ENCODE measurements around the gene CTH. TPM values are rescaled to one million over a fixed set of nuclear protein-coding genes. Genes with fewer than 3 reads are reported as not detected.

CTH gene
- total and polyA plus RNA-seq, 2 of the 4 experiments (the other 2 are of a cell fraction): 2.7 to 3.0 TPM

DNA sequence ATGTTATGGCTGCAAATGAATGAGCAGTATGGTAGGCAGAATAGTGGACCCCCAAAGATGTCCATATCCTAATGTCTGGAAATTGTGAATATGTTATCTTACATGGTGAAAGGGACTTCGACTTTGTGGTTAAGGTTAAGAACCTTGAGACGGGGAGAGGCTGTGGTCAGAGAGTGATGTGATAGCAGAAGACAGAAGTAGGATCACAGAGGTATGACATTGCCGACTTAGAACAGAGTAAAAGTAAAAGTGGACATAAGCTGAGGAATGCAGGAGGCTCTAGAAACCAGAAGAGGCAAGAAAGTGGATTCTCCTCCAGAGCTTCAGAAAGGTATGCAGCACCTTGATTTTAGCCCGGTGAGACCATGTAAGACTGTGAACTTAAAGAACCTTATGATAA is 74.6 kb downstream of the CTH start:
- CTCF ChIA-PET: interaction anchor here (0.5 kb wide), 1 partner anchor 542 kb away, joined by 3 read pairs; no protein-coding TSS in a partner anchor
- Histone ChIP-seq H4K5ac (ENCODE audit: low read depth, low read length) (no peak overlapping the region), H2AFZ (replicated peaks; ENCODE audit: low read length, poor library complexity) (no peak overlapping the region), H3K36me3 (ENCODE audit: control insufficient read depth, insufficient read depth, low read length) (no peaks in the 10 kb centered on the region), H2AK9ac (replicated peaks; ENCODE audit: low read depth, low read length, poor library complexity) (no peak overlapping the region), H3K9me1 (ENCODE audit: insufficient read depth, low read length) (no peaks in the 10 kb centered on the region; the same call in 1 of the 2 replicates), H2AK5ac (ENCODE audit: low read depth, low read length) (no peak overlapping the region), H3K18ac (ENCODE audit: low read depth, low read length) (no peak overlapping the region), H3K9ac (ENCODE audit: low read depth, low read length) (no peak overlapping the region), H3K27me3 (ENCODE audit: control insufficient read depth, insufficient read depth, low read length) (no peaks in the 10 kb centered on the region), H3K79me1 (ENCODE audit: low read depth in 1 of 2, low read length in 2 of 2) (no peaks in the 10 kb centered on the region), H3K4ac (ENCODE audit: low read depth, low read length) (no peak overlapping the region), H2BK5ac (ENCODE audit: low read depth, low read length, poor library complexity, severe bottlenecking) (no peak overlapping the region), H4K91ac (ENCODE audit: insufficient read depth, low read depth, low read length) (no peak overlapping the region), H3K56ac (ENCODE audit: extremely low read depth, insufficient read depth, low read length) (no peak overlapping the region), H3K27ac (ENCODE audit: insufficient read depth, low read length) (no peak overlapping the region), H3K4me3 (ENCODE audit: insufficient read depth, low read depth, low read length) (no peak overlapping the region), H4K8ac (ENCODE audit: low read depth in 2 of 2, low read length in 2 of 2) (no peak overlapping the region), H2BK20ac (ENCODE audit: low read depth, low read length) (no peak overlapping the region), H3K23ac (ENCODE audit: low read depth, low read length) (no peak overlapping the region), H3K14ac (replicated peaks; ENCODE audit: low read depth, low read length) (no peak overlapping the region), H2BK15ac (ENCODE audit: low read depth, low read length) (no peak overlapping the region), H3K9me3 (ENCODE audit: control insufficient read depth, insufficient read depth, low read length) (no peaks in the 10 kb centered on the region), H2BK120ac (ENCODE audit: low read depth, low read length) (no peak overlapping the region), H3K4me2 (ENCODE audit: low read depth, low read length) (no peak overlapping the region), H4K20me1 (ENCODE audit: insufficient read depth, low read length) (0 out of 2 replicates have a peak, but pooled peaks cover 4% of the 10 kb centered on the region), H3K4me1 (ENCODE audit: control insufficient read depth, insufficient read depth, low read length) (peaks cover 6% of the 10 kb centered on the region; the same call in 1 of the 2 replicates)
- in situ Hi-C loops (cut with MboI; ENCODE audit: low sequenced_read_pairs) (no loop called here), dilution Hi-C loops (cut with HindIII; ENCODE audit: low sequenced_read_pairs, unreplicated experiment) (no loop called here), intact Hi-C loops (cut with micrococcal nuclease) (no loop called here)
- ATAC-seq (ENCODE audit: low read depth): no peak
- DNase-seq: no peak
- POLR2A ChIA-PET (ENCODE audit: unreplicated experiment): no interaction called here
- no TSS peak for BruUV-seq (replicated peaks)
- WGBS, 2 experiments (ENCODE audit: extremely low coverage in 2 of 2, insufficient read length in 1 of 2): 50% methylated on average over 2 of the region's 4 CpGs; no CpG with 5 or more reads in 1 of the 2 experiments
- TF ChIP-seq MAZ (IDR thresholded peaks at IDR 0.05; ENCODE audit: borderline replicate concordance, low read depth, low read length) (no peak), ELK1 (IDR thresholded peaks at IDR 0.05; ENCODE audit: borderline replicate concordance, low read depth, low read length) (no peak), MXI1 (IDR thresholded peaks at IDR 0.05; ENCODE audit: borderline replicate concordance, low read depth, low read length) (no peak), CEBPB (IDR thresholded peaks at IDR 0.05; ENCODE audit: low read depth, low read length) (no peak), POLR2A (IDR thresholded peaks at IDR 0.05; ENCODE audit: low read depth, low read length) (no peak), RCOR1 (IDR thresholded peaks at IDR 0.05; ENCODE audit: insufficient replicate concordance, low read length) (no peak), RAD21 (IDR thresholded peaks at IDR 0.05; ENCODE audit: low read length) (no peak), FOS (IDR thresholded peaks at IDR 0.05; ENCODE audit: low read depth, low read length) (no peak), RFX5 (IDR thresholded peaks at IDR 0.05; ENCODE audit: low read depth, low read length) (no peak), CHD1 (IDR thresholded peaks at IDR 0.05; ENCODE audit: low read depth, low read length) (no peak), BHLHE40 (IDR thresholded peaks at IDR 0.05; ENCODE audit: low read depth, low read length) (no peak), MAFK (IDR thresholded peaks at IDR 0.05; ENCODE audit: low read depth, low read length) (no peak)
- TF ChIP-seq, protein P1, sequence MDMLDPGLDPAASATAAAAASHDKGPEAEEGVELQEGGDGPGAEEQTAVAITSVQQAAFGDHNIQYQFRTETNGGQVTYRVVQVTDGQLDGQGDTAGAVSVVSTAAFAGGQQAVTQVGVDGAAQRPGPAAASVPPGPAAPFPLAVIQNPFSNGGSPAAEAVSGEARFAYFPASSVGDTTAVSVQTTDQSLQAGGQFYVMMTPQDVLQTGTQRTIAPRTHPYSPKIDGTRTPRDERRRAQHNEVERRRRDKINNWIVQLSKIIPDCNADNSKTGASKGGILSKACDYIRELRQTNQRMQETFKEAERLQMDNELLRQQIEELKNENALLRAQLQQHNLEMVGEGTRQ (IDR thresholded peaks at IDR 0.05; ENCODE audit: low read depth, low read length): no peak
- TF ChIP-seq, protein P2, sequence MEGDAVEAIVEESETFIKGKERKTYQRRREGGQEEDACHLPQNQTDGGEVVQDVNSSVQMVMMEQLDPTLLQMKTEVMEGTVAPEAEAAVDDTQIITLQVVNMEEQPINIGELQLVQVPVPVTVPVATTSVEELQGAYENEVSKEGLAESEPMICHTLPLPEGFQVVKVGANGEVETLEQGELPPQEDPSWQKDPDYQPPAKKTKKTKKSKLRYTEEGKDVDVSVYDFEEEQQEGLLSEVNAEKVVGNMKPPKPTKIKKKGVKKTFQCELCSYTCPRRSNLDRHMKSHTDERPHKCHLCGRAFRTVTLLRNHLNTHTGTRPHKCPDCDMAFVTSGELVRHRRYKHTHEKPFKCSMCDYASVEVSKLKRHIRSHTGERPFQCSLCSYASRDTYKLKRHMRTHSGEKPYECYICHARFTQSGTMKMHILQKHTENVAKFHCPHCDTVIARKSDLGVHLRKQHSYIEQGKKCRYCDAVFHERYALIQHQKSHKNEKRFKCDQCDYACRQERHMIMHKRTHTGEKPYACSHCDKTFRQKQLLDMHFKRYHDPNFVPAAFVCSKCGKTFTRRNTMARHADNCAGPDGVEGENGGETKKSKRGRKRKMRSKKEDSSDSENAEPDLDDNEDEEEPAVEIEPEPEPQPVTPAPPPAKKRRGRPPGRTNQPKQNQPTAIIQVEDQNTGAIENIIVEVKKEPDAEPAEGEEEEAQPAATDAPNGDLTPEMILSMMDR (conservative IDR thresholded peaks at IDR 0.05; ENCODE audit: low read depth, low read length): no peak
